Measurements from ENCODE around the gene GPR62. TPM values are rescaled to one million over a fixed set of nuclear protein-coding genes. Genes with fewer than 3 reads are reported as not detected.
A peak's percentile ranks its signal among the peaks of the same experiment; 100 is the strongest.

Gene GPR62
- total and polyA plus RNA-seq, 2 experiments from 2014 or later, result not detected

DNA sequence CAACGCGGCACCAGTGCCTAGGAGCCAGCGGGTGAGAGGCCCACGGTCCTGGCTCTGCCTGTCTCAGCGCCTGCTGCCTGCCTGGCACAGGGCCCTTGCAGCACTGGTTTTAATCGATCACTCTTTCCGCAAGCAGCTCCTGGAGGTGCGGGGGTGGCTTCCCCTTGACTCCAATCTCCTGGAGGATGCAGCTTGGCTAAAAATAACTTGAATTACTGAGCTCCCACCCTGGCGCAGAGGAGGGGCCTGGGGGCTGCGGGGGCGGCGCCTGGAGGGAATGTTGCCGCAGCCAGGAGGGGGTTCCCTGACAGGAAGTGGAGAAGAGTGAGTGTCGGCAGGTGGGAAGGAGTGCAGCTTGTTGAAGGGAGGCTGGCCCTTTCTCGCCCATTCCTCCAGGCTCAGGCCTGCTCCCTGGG is 50.4 kb downstream of the GPR62 start:
- H3K27ac ChIP-seq, result no peak overlapping the region
- no peak for TF ChIP-seq EZH2phosphoT487 (IDR thresholded peaks at IDR 0.05; ENCODE audit: insufficient read depth, low read depth)
- TF ChIP-seq EZH2 (IDR thresholded peaks at IDR 0.05; ENCODE audit: insufficient read depth, poor library complexity, severe bottlenecking), result no peak
- 4% methylated on average over 13 to 15 of the region's 15 CpGs for WGBS, 2 experiments (ENCODE audit: low coverage in 1 of 2, low lambda C conversion rate in 2 of 2, missing lambda C conversion rate in 2 of 2)

DNA sequence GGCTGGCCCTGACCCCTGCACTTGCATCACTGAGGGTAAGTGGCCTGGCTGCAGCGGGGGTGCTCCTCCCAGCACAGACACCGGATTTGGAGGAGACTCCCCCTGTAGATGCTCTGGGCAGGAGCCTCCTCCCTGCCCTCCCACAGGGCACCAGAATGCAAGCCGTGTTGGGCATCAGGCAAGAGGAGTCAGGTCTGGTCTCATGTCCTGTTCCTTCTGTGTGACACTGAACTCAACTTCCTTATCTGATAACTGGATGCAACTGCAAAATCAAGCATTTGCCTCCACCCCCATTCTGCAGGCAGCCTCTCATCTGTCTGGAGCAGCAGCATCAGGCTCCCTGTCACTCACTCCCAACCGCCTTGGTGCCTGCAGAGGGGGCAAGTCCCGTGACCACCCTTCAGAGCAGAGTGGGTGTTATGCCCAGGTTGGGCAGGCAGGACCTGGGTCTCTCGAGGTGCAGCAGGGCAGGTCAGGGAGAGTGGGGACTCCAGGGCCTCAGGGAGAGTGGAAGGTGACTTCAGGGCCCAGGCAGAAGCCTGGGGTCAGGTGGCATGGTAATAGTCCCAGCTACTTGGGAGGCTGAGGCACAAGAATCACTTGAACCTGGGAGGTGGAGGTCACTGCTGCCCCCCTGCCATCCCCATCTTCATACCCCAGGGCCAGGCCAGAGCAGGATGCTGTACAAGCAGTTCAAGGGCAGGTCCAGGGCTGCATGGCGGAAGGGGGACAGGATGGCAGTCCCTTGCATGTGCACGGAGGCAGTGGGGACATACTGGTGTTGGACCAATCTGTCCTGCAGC is 51.0 kb downstream of the GPR62 start:
- in situ Hi-C loops (cut with MboI), result loop anchor here (10.0 kb wide), 1 partner anchor 109 kb away; no protein-coding TSS in a partner anchor
- Histone ChIP-seq H3K36me3 (ENCODE audit: low read depth) (no peaks in the 10 kb centered on the region), H3K27me3 (replicated peaks; ENCODE audit: insufficient read depth) (no peaks in the 10 kb centered on the region), H3K4me2 (ENCODE audit: unreplicated experiment) (peak overlapping the region; percentile 52), H3K9ac (no peak overlapping the region), H3K4me1 (ENCODE audit: insufficient read depth) (peaks cover 12% of the 10 kb centered on the region), H3K4me3 (no peak overlapping the region), H3K9me3 (ENCODE audit: low read depth) (no peaks in the 10 kb centered on the region), H3K79me2 (ENCODE audit: insufficient read depth) (no peaks in the 10 kb centered on the region), H3K9me2 (ENCODE audit: insufficient read depth) (no peaks in the 10 kb centered on the region), H3F3A (ENCODE audit: insufficient read depth) (no peaks in the 10 kb centered on the region), H4K20me1 (ENCODE audit: insufficient read depth) (no peaks in the 10 kb centered on the region), H2AFZ (peak overlapping the region; percentile 35), H3K27ac (no peak overlapping the region)
- TF ChIP-seq EZH2 (IDR thresholded peaks at IDR 0.05; ENCODE audit: insufficient read depth, poor library complexity, severe bottlenecking) (no peak), EZH2phosphoT487 (IDR thresholded peaks at IDR 0.05; ENCODE audit: insufficient read depth, low read depth) (no peak)
- DNase-seq, result no peak
- 31 to 37% methylated on average over 8 of the region's 8 CpGs for WGBS, 2 experiments (ENCODE audit: low coverage in 1 of 2, low lambda C conversion rate in 2 of 2, missing lambda C conversion rate in 2 of 2)

More for the DNA sequence above, 50.4 kb downstream of the GPR62 start:
- Histone ChIP-seq H3K4me1 (ENCODE audit: insufficient read depth) (peaks cover 12% of the 10 kb centered on the region), H3K4me2 (ENCODE audit: unreplicated experiment) (peak overlapping the region; percentile 52), H3K9me3 (ENCODE audit: low read depth) (no peaks in the 10 kb centered on the region), H3K27me3 (replicated peaks; ENCODE audit: insufficient read depth) (no peaks in the 10 kb centered on the region), H4K20me1 (ENCODE audit: insufficient read depth) (no peaks in the 10 kb centered on the region), H3K4me3 (no peak overlapping the region), H3F3A (ENCODE audit: insufficient read depth) (no peaks in the 10 kb centered on the region), H3K9me2 (ENCODE audit: insufficient read depth) (no peaks in the 10 kb centered on the region), H2AFZ (peak overlapping the region; percentile 35), H3K79me2 (ENCODE audit: insufficient read depth) (no peaks in the 10 kb centered on the region), H3K36me3 (ENCODE audit: low read depth) (no peaks in the 10 kb centered on the region), H3K9ac (peak overlapping the region; percentile 32; the same call in 1 of the 2 replicates)
- DNase-seq, result peak; percentile 85
- in situ Hi-C loops (cut with MboI), result loop anchor here (10.0 kb wide), 1 partner anchor 109 kb away; no protein-coding TSS in a partner anchor

DNA sequence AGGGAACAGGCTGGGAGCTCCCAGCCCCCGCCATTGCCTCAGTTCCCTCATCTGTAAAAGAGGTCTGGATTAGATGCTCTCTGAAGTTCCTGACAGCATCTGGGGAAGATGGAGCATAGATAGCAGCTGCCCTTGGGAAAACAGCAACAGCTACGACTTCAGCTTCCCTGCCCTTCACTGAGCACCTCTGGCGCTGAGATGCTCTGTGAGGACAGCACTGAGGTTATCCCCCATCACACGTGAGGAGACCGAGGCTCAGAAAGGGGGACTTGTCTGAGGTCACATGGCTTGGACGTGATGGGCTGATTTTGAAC is 51.6 kb downstream of the GPR62 start:
- 84 to 87% methylated on average over 6 of the region's 6 CpGs for WGBS, 2 experiments (ENCODE audit: low coverage in 1 of 2, low lambda C conversion rate in 2 of 2, missing lambda C conversion rate in 2 of 2)
- Histone ChIP-seq H3K4me1 (ENCODE audit: insufficient read depth) (peaks cover 12% of the 10 kb centered on the region), H3K9me3 (ENCODE audit: low read depth) (no peaks in the 10 kb centered on the region), H3K9ac (no peak overlapping the region), H3K4me2 (ENCODE audit: unreplicated experiment) (no peak overlapping the region), H2AFZ (no peak overlapping the region), H3K27me3 (replicated peaks; ENCODE audit: insufficient read depth) (no peaks in the 10 kb centered on the region), H4K20me1 (ENCODE audit: insufficient read depth) (no peaks in the 10 kb centered on the region), H3K36me3 (ENCODE audit: low read depth) (no peaks in the 10 kb centered on the region), H3F3A (ENCODE audit: insufficient read depth) (no peaks in the 10 kb centered on the region), H3K9me2 (ENCODE audit: insufficient read depth) (no peaks in the 10 kb centered on the region), H3K79me2 (ENCODE audit: insufficient read depth) (no peaks in the 10 kb centered on the region), H3K27ac (no peak overlapping the region), H3K4me3 (no peak overlapping the region)
- no peak for DNase-seq
- TF ChIP-seq EZH2phosphoT487 (IDR thresholded peaks at IDR 0.05; ENCODE audit: insufficient read depth, low read depth) (no peak), EZH2 (IDR thresholded peaks at IDR 0.05; ENCODE audit: insufficient read depth, poor library complexity, severe bottlenecking) (no peak)
- in situ Hi-C loops (cut with MboI), result loop anchor here (10.0 kb wide), 1 partner anchor 108 kb away; no protein-coding TSS in a partner anchor

Small RNA genes lying within 50 kb of the gene (small RNA-seq; reads per million reads assigned to genes)
- not detected for gene AC115284.1 (ENCODE audit: low read depth, low replicate concordance)

Other genes starting within 250 kb of the GPR62 start
- 1.1 TPM in 1 of 2 replicates, not detected in the other for gene GRM2, start 248.3 kb upstream of the GPR62 start, total RNA-seq (2014; rRNA removed; shearing (Covaris generic))
- not detected in 2 replicates for gene GRM2, start 248.3 kb upstream of the GPR62 start, polyA plus RNA-seq (2016; fragmentation: Nextera tagmentation; extraction: Ambion mirVana)
- not detected in 2 replicates for gene IQCF6, start 176.1 kb upstream of the GPR62 start, total RNA-seq (2014; rRNA removed; shearing (Covaris generic))
- gene IQCF6, start 176.1 kb upstream of the GPR62 start, polyA plus RNA-seq (2016; fragmentation: Nextera tagmentation; extraction: Ambion mirVana), result not detected in 2 replicates
- not detected in 2 replicates for gene IQCF2, start 93.8 kb upstream of the GPR62 start, total RNA-seq (2014; rRNA removed; shearing (Covaris generic))
- gene IQCF2, start 93.8 kb upstream of the GPR62 start, polyA plus RNA-seq (2016; fragmentation: Nextera tagmentation; extraction: Ambion mirVana), result not detected in 2 replicates
- not detected in 2 replicates for gene IQCF5, start 79.8 kb upstream of the GPR62 start, total RNA-seq (2014; rRNA removed; shearing (Covaris generic))
- not detected in 2 replicates for gene IQCF5, start 79.8 kb upstream of the GPR62 start, polyA plus RNA-seq (2016; fragmentation: Nextera tagmentation; extraction: Ambion mirVana)
- not detected in 2 replicates for gene IQCF1, start 52.0 kb upstream of the GPR62 start, total RNA-seq (2014; rRNA removed; shearing (Covaris generic))
- not detected in 2 replicates for gene IQCF1, start 52.0 kb upstream of the GPR62 start, polyA plus RNA-seq (2016; fragmentation: Nextera tagmentation; extraction: Ambion mirVana)
- gene RRP9, start 13.5 kb upstream of the GPR62 start, total RNA-seq (2014; rRNA removed; shearing (Covaris generic)), result 21.6 and 27.5 TPM in 2 replicates
- 24.6 and 28.4 TPM in 2 replicates for gene RRP9, start 13.5 kb upstream of the GPR62 start, polyA plus RNA-seq (2016; fragmentation: Nextera tagmentation; extraction: Ambion mirVana)
- 80.4 and 118 TPM in 2 replicates for gene PARP3, start 13.0 kb upstream of the GPR62 start, total RNA-seq (2014; rRNA removed; shearing (Covaris generic))
- 60.4 and 64.0 TPM in 2 replicates for gene PARP3, start 13.0 kb upstream of the GPR62 start, polyA plus RNA-seq (2016; fragmentation: Nextera tagmentation; extraction: Ambion mirVana)
- 71.2 and 91.2 TPM in 2 replicates for gene PCBP4, start 12.1 kb downstream of the GPR62 start, total RNA-seq (2014; rRNA removed; shearing (Covaris generic))
- gene PCBP4, start 12.1 kb downstream of the GPR62 start, polyA plus RNA-seq (2016; fragmentation: Nextera tagmentation; extraction: Ambion mirVana), result 40.4 and 45.0 TPM in 2 replicates
- gene ABHD14B, start 18.7 kb downstream of the GPR62 start, total RNA-seq (2014; rRNA removed; shearing (Covaris generic)), result 60.3 and 60.4 TPM in 2 replicates
- gene ABHD14B, start 18.7 kb downstream of the GPR62 start, polyA plus RNA-seq (2016; fragmentation: Nextera tagmentation; extraction: Ambion mirVana), result 64.9 and 70.9 TPM in 2 replicates
- 33.1 and 37.9 TPM in 2 replicates for gene ABHD14A, start 19.7 kb downstream of the GPR62 start, total RNA-seq (2014; rRNA removed; shearing (Covaris generic))
- 33.0 and 35.5 TPM in 2 replicates for gene ABHD14A, start 19.7 kb downstream of the GPR62 start, polyA plus RNA-seq (2016; fragmentation: Nextera tagmentation; extraction: Ambion mirVana)
- 66.6 and 73.6 TPM in 2 replicates for gene ACY1, start 28.2 kb downstream of the GPR62 start, total RNA-seq (2014; rRNA removed; shearing (Covaris generic))
- 35.8 and 38.1 TPM in 2 replicates for gene ACY1, start 28.2 kb downstream of the GPR62 start, polyA plus RNA-seq (2016; fragmentation: Nextera tagmentation; extraction: Ambion mirVana)
- gene RPL29, start 40.5 kb downstream of the GPR62 start, total RNA-seq (2014; rRNA removed; shearing (Covaris generic)), result 965 and 1,164 TPM in 2 replicates
- gene RPL29, start 40.5 kb downstream of the GPR62 start, polyA plus RNA-seq (2016; fragmentation: Nextera tagmentation; extraction: Ambion mirVana), result 665 and 690 TPM in 2 replicates
- gene DUSP7, start 101.2 kb downstream of the GPR62 start, total RNA-seq (2014; rRNA removed; shearing (Covaris generic)), result 12.4 and 17.7 TPM in 2 replicates
- gene DUSP7, start 101.2 kb downstream of the GPR62 start, polyA plus RNA-seq (2016; fragmentation: Nextera tagmentation; extraction: Ambion mirVana), result 5.1 and 5.8 TPM in 2 replicates
- 2.3 and 5.2 TPM in 2 replicates for gene POC1A, start 199.0 kb downstream of the GPR62 start, total RNA-seq (2014; rRNA removed; shearing (Covaris generic))
- gene POC1A, start 199.0 kb downstream of the GPR62 start, polyA plus RNA-seq (2016; fragmentation: Nextera tagmentation; extraction: Ambion mirVana), result 11.0 and 11.8 TPM in 2 replicates
- gene ALAS1, start 242.8 kb downstream of the GPR62 start, total RNA-seq (2014; rRNA removed; shearing (Covaris generic)), result 21.2 and 33.9 TPM in 2 replicates
- gene ALAS1, start 242.8 kb downstream of the GPR62 start, polyA plus RNA-seq (2016; fragmentation: Nextera tagmentation; extraction: Ambion mirVana), result 30.4 and 31.0 TPM in 2 replicates

Measured in GM23248 (cell line).